HUDEP-2 (cell line): ENCODE measurements around the gene SEC16A.

Experiments
- DNase-seq, 76 experiments: peaks; one replicate each; lab custom pipeline; 2025; ENCODE audit not compliant: unreplicated experiment in 76 of 76; lab: John Stamatoyannopoulos, UW

SEC16A gene, protein sequence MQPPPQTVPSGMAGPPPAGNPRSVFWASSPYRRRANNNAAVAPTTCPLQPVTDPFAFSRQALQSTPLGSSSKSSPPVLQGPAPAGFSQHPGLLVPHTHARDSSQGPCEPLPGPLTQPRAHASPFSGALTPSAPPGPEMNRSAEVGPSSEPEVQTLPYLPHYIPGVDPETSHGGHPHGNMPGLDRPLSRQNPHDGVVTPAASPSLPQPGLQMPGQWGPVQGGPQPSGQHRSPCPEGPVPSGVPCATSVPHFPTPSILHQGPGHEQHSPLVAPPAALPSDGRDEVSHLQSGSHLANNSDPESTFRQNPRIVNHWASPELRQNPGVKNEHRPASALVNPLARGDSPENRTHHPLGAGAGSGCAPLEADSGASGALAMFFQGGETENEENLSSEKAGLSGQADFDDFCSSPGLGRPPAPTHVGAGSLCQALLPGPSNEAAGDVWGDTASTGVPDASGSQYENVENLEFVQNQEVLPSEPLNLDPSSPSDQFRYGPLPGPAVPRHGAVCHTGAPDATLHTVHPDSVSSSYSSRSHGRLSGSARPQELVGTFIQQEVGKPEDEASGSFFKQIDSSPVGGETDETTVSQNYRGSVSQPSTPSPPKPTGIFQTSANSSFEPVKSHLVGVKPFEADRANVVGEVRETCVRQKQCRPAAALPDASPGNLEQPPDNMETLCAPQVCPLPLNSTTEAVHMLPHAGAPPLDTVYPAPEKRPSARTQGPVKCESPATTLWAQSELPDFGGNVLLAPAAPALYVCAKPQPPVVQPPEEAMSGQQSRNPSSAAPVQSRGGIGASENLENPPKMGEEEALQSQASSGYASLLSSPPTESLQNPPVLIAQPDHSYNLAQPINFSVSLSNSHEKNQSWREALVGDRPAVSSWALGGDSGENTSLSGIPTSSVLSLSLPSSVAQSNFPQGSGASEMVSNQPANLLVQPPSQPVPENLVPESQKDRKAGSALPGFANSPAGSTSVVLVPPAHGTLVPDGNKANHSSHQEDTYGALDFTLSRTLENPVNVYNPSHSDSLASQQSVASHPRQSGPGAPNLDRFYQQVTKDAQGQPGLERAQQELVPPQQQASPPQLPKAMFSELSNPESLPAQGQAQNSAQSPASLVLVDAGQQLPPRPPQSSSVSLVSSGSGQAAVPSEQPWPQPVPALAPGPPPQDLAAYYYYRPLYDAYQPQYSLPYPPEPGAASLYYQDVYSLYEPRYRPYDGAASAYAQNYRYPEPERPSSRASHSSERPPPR (N-terminal part only)

DNA sequence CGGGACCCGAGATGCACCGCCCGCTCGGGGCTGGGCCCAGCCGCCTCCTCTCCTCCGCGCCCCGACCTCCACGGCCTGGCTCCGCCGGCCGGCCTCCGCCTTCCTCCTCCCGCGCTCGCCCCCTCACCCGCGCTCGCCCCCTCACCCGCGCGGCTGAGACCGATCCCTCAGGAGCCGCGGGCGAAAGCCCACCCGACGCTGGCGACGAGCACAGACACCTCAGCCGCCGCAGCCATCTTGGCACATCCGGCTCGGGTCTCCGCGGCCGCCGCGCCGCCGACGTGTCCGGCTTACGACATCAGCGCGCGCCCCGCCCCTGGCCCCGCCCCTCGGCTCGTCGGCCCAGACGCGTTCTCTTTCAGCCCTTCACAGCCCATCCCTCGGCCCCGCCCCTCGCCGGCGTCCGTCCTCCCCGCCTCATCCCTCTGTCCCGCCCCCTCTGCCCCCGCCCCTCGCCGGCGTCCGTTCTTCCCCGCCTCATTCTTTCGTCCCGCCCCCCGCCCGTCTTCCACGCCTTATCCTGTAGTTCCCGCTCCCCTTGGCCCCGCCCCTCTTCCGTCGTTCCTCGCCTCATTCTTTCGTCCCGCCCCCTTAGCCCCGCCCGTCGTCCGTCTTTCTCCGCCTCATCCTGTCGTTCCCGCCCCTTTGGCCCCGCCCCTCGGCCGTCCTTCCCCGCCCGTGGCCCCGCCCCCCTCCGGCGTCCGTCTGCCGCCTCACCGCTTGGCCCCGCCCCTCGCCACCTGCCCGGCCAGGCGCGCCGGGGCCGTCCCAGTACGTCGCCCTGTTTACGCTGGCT, at the start of gene SEC16A:
Gene SEC16A (minus strand): TSS at position 248 of the 796 bp plus-strand sequence. CDS start 5,425 bp downstream, outside the sequence.
- DNase-seq, result peak; percentile 34 to 100 (median 99)

DNA sequence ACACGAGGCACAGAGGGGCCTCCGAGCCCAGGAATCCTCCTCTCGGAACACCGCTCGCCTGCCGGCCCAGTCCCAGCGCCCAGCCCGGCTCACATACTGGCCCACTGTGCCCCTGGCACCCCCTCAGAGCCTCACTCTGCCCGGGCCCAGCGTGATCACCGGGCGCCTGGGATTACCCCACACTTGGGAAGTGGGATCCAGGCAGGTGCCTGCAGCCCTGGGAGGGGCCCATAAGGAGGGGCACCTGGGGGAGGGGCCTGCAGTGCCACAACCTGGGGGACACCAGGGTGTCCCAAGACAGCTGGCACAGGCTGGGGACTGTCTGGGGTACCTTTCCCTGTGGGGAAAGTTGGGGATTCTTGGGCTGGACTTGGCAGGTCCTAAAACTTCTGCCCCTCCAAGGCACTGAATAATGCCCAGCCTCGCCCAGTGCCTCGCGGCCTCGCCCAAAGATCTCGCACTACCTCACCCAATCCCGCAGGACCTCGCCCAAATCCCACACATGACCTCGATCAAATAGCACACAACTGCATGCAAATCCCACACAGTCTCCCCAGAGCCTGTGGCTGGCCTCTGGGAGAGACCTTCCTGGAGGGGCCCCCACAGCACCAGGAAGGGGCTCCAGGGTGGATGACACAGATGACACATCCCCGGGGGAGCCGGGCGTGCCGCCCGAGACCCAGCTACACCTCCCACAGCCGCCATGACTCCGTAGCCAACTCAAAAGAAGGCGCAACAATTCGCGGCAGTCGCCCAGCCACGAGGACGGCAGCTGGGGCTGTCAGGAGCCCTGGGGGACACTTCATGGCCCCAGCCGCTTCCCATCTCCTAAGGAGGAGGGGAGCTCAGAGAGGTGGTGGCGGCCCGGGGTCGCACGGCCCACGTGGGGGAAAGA, 49.3 kb upstream of the SEC16A start:
- DNase-seq, result peak in 1 of 76 experiments; percentile 1

DNA sequence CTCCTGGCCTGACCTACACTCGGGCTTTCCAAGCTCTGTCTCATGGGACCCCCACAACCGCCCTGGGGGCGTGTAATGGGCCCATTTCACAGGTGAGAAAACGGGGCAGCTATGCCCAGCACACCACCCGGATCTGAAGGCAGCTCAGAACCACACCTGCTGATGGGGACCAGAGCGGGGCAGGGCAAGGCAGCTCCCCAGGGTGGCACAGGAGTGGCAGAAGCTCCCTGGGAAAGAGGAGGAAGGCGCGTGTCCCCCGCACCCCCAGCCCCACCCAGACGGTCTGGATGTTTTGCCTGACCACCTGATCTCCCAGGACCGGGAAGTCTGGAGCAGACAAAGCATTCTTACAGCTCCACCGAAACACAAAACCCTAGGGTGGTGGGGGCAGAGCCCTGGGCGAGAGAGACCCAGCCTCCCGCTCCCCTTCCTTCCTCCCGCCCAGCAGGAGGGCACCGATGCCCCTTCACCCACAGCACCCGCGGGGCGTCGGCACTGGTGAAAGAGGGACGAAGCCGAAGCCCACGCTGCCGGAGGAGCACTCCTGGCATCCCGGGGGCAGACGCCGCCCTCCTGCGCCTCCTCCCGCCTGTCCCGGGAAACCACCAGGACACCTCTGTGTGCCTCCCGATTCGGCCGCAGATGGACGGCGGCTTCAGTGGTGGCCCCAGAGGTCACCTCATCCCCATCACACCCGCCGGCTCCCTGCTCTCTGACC, 48.5 kb upstream of the SEC16A start:
- DNase-seq, result no peak

DNA sequence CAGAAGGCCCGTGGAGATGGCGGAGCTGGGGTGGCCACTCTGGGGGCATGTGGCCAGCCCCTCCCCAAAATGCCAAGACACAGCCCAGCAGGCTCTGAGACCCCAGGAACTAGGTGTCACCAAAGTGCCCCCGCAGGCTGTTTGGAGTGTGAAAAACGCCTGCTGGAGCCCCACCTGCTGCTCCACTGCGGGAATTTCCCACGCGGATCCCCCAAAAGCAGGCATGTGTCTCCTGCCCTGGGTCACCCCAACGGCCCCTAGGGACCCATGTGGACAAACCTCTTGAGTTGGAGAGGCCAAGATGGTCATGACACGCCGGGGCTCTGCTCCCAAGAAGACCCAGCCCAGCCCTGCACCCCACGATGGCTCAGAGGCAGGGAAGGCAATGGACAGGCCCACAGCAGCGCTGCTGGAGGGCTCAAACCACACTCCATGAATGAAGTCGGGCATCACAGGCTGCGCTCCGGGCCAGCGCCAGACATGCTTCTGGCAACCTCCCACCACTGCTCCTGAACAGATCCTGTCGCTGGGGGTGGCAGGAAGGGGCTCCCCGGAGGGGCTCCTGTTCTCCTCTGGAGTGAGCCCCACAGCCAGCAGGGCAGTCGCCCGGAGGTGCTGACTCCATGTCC, 47.7 kb upstream of the SEC16A start:
- no peak for DNase-seq

DNA sequence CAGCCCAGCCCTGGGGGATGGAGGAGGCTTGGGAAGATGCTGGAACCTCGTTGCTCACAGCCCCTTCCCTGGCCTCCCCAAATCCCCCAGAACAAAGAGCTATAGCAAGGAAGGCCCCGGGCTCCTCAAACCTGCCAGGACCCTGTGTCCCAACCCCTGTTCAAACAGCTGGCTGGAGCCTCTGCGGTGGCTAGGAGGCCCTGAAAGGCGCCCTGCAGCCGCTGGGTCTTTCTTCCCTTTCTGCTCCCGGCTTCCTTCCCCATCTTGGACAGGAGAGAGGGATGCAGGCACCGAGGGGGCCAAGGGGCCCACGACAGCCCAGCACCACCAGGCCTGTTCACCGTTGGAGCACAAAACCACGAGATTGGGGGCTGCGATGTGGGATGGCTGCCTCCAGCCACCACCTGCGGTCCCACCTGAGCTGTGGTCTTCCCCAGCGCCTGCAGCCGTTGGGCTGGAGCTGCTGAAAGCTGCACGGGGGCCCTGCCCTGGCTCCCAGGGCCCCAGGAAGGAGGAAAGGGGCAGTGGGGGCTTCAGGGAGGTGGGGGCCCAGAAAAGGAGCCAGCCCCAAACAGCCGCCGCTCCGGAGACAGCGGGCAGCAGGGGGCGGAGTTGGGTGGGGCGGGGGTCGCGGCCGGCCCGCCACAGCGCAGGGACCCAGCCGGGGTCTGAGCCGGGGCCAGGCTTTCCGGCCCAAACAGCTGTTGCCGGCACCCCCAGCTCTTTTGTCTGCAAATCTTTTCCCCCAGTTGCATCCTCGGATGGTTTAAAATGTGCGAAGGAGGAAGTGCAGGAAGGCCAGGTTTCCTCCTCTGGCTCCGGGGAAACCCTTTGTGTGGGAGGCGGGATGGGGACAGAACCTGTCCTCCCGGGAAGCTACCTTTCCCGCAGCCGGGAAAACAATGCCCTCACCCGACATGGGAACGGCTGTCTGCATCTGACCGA, 46.9 kb upstream of the SEC16A start:
- no peak for DNase-seq

DNA sequence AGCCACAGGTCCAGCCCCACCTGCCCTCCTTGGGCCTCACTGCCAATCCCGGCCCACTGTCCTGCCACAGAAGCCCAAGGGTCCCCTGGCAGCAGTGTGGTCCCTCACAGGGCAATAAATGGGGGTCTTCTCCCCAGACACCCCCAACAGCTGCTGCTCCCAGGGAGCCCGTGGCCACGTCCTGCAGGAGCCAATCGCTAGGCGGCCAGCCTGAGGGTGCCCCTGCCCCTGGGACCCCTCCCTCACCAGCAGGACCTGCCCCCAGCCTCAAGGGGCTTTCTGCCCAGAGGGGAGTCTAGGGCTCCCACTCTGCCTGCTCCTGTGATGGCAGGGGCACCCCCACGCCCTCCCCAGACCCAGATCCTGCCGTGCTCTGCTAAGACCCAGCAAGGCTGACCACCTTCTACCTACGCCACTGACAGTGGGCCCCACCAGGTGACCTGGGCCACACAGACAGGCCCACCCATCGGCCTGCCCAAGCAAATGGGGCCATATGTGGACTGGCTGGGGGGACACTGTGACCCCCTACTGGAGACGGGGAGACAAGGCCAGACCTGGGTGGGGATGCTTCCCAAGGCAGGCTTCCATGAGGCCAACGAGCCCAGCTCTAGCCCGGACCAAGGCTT, 46.0 kb upstream of the SEC16A start:
- DNase-seq, result no peak

DNA sequence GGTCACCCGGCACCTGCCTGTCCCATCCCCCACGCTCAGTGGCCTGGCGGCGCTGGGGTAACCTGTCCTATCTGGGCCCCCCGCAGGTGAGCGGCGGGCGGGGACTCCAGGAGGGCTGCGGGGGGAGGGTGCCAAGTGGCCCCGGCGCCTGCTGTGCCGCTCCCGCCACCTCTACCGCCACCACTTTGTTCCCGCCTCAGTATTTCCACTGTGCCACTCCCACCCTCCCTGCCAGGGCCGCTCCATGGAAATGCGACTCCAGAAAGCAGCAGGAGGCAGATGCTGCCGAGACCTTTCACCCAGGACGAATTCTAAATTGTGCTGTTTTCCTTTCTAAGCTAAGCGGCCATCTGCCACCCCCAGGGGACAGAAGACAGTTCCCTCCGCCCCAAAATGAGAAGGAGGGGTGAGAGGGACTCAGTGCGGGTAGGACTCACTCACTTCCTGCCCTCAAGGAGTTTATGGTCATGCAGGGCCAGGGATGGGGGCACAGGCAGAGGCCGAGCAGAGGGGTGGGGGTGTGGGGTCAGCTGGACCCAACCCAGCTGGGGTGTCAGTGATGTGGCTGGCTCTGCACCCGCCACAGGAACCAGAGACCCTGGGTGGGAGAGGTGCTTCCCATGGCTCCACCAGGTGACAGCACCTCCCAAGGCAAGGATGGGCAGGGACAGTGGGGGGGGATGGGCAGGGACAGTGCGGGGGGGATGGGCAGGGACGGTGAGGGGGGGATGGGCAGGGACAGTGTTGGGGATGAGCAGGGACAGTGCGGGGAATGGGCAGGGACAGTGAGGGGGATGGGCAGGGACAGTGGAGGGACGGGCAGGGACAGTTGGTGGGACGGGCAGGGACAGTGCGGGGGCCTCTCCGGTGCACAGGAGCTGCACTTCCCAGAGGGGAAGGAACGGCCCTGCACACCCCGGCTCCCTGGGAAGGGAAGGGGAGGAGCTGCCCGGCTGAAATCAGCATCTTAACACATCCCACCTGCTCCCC, 45.2 kb upstream of the SEC16A start:
- peak in 1 of 76 experiments; percentile 4 for DNase-seq

DNA sequence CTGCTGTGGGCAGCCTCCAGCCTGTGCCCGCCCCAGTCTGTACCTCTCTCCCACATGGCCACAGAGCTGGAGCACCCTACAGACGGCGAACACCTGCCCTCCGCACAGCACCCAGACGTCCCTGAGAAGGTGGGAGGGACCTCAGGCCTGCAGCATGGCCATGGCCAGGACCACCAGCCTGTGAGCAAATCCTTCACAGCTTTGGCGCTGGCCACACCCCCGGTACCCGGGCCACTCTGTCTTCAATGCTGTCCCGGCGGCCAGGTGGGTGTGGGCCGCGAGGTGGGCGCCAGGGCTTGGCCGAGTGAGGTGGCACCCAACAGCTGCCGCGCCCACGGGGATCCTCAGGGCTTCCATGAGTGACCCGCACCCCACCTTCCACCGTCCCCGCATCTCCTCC, 44.3 kb upstream of the SEC16A start:
- DNase-seq, result no peak

DNA sequence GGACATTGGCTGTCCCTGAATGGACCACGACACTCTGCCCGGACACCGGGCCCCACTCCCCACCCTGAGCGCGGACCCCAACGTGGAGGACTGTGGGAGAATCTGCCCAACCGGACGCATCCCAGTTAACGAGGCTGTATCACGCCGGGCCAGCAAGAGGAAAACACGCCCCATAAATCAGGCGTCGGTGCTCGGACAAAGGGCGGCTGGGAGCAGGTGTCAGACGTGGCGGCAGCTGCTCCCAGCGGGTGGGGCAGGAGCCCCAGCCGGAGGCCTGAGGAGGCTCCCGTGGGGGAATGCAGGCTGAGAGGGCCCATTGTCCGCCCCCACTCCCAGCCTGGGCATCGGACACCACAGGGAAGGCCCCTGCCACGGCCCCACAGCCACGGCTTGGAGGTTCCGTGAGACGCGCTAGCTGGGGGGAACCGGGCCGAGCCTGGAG, 43.8 kb upstream of the SEC16A start:
- no peak for DNase-seq

DNA sequence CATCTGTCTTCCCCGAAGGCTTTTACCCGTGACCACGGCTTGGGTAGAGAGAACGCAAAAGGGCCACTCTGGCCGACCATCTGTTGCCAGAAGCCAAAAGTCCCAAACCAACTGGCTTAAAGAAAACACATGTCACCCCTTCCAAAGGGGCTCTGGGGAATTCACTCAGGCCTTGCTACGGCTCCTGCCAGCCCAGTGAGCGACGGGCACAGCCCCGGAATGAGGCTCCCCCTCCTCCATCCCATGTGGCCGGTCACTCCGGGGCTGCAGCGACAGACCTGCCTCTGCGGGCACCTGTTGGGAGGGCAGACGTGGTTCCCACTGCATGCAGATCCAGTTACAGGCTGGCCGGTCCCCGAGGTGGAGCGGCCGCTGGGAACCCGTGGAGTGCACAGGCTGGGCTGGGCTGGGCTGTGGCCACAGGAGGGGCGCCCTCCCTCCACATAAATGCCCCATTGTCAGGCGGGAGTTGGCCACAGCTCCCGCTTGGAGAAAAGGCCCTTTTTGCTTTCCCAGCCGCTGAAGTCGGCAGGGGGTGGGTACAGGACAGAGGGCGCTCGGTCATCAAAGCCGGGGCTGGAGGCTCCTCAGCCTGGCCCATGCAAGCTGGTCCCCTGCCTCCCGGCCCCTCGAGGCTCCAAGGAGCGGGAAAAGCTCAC, 43.1 kb upstream of the SEC16A start:
- DNase-seq, result no peak

DNA sequence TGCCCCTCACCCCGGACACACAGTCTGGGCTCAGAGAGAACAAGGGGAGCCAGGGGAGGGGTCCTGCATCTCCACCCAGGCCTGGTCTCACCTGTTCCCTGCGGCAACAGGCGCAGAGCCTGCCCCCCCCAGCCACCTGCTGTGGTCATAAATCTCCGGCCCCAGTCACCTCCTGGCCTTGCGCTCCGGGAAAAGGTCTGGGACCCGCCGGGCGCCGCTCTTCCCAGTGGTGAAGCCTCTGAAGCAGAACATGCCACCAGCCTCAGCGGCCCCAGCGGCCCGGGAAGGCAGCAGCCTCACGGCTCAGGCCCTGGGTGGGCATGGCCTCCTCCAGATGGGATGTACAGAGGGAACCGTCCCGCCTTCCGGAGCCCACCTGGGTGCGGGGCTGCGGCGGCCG, 42.4 kb upstream of the SEC16A start:
- DNase-seq, result no peak

DNA sequence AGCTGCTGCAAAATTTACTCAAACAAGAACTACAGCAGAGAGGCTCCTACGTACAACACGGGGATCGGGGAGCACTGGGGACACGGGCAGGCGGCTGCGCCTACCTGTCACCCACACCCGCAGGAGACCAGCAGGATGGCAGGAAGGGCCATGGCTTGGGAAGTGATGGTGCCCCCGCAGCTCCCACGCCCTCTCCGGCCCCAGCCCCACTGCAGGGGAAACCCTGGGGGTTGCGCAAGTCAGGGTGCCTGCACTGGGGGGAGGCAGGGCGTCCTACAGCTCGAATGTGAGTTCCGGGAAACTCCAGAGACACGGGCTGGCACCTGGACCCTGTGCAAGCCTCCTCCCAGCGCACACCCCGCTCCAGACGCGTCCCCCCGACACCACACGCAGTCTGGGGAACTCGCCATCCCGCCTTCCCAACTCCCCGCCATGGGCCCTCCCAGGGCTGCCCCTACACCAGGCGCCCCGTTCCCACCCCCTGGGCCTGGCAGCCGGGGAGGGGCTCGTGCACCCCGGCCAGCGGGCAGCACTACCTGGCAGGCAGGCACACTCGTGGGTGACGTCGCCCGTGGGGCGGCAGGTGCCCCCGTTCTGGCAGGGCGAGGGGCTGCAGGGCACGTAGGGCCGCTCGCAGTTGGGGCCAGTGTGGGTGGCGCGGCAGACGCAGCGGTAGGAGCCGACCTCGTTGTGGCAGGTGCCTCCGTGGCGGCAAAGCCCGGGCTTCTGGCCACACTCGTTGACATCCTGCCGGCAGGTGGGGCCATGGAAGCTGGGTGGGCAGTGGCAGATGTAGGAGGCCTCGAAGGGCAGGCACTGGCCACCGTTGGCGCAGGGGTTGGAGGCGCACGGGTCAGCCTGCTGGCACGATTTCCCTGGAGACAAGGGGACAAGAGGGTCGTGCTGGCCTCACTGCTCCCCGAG, 39.7 kb upstream of the SEC16A start:
- DNase-seq, result no peak

DNA sequence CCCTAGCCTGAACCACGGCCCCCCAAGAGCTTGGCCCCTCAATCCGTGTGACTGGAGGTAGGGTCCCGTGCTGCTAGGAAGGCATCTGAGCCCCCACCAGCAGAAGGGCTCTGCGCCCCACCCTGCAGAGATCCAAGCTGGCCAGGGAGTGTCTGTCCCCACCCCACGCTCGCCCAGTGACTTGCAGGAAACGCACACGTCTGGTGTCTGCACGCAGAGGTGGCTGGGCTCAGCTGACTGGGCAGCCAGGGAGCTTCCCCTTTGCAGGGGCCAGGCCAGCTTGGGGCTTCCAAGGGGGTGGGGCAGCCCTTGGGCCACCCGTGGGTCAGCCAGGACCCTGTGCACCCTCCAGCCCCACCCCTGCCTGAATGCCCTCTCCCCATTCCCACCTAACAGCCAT, 38.7 kb upstream of the SEC16A start:
- DNase-seq, result no peak

DNA sequence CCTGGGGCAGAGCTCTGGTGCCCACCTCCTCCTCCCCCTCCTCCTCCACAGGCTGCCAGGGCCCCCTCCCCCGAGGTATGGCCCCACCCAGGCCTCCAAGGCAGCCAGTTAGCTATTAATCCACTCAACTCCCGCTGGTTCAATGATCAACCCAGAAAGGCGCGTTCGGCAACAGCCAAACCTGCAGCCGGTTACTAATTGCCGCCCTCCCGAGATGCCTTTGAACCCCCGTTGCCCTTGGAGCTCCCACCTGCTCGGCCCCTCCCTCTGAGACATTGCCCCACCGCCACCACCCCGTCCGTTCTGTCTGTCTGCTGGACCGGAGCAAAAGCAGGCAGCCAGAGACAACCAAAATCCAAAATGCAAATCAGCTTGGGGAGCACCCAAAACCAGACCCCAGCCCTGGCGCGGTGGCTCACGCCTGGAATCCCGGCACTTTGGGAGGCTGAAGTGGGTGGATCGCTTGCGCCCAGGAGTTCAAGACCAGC, 37.3 kb upstream of the SEC16A start:
- no peak for DNase-seq
